ENCODE results near the gene GPR42. TPM values are rescaled to one million over a fixed set of nuclear protein-coding genes. Genes with fewer than 3 reads are reported as not detected.

Gene GPR42
- total and polyA plus RNA-seq, 10 of the 15 experiments (the other 5 are each of a cell fraction or from before 2014, with no cell fraction given) = 0.13 TPM; not detected in 9

GRCh38 chr19:35352448-35353304 lies 18.2 kb upstream of the GPR42 start (continued):
- TF ChIP-seq CUX1 (IDR thresholded peaks at IDR 0.05; ENCODE audit: insufficient replicate concordance, low read depth, low read length) (no peak), CBX5 (IDR thresholded peaks at IDR 0.05; ENCODE audit: low read depth) (no peak), SREBF1 (IDR thresholded peaks at IDR 0.05; ENCODE audit: low read length) (no peak), BHLHE40 (IDR thresholded peaks at IDR 0.05; ENCODE audit: borderline replicate concordance in 1 of 2, low read depth in 2 of 2, low read length in 1 of 2) (peak; percentile 49 to 66; a peak in 3 of 4 replicates), TBL1XR1 (IDR thresholded peaks at IDR 0.05; ENCODE audit: low read depth, low read length) (no peak; the same call in 1 of the 2 replicates), POLR2A (IDR thresholded peaks at IDR 0.05; ENCODE audit: low read depth, low read length) (peak; percentile 33; the same call in 1 of the 2 replicates), HDAC6 (IDR thresholded peaks at IDR 0.05; ENCODE audit: unreplicated experiment) (no peak), EP300 (IDR thresholded peaks at IDR 0.05; ENCODE audit: borderline replicate concordance in 1 of 2, control insufficient read depth in 1 of 2, low read depth in 2 of 2, low read length in 2 of 2) (no peak), EZH2 (IDR thresholded peaks at IDR 0.05; ENCODE audit: borderline replicate concordance, control insufficient read depth, low read depth, low read length) (no peak), NFIC (IDR thresholded peaks at IDR 0.05; ENCODE audit: low read depth, low read length) (no peak), ZSCAN29 (IDR thresholded peaks at IDR 0.05) (no peak), BCL11A (IDR thresholded peaks at IDR 0.05; ENCODE audit: low read depth, low read length) (no peak), CREB1 (IDR thresholded peaks at IDR 0.05; ENCODE audit: low read depth) (peak; percentile 79), SMC3 (IDR thresholded peaks at IDR 0.05; ENCODE audit: borderline replicate concordance, low read length) (peak; percentile 98), E4F1 (IDR thresholded peaks at IDR 0.05; ENCODE audit: borderline replicate concordance, partially characterized antibody) (no peak), HDGF (IDR thresholded peaks at IDR 0.05) (peak; percentile 81), ZNF207 (IDR thresholded peaks at IDR 0.05; ENCODE audit: borderline replicate concordance) (0 out of 2 replicates have a peak, but pooled peaks have one; percentile 55), RB1 (IDR thresholded peaks at IDR 0.05; ENCODE audit: borderline replicate concordance) (no peak), ZNF217 (IDR thresholded peaks at IDR 0.05) (no peak), MTA3 (IDR thresholded peaks at IDR 0.05; ENCODE audit: borderline replicate concordance, low read length) (no peak; the same call in 1 of the 2 replicates), ZNF24 (IDR thresholded peaks at IDR 0.05) (no peak)

Data from GM12878 (cell line).